Heart left ventricle (tissue), 13 donors: ENCODE results near the gene SPTLC2.

ENCODE experiments used
- POLR2A ChIP-seq, 2 donors: fragments of 450-650 bp; IDR thresholded peaks; one replicate each; pipeline ENCODE4 v1.6.1; 2017; ENCODE audit warnings: antibody characterized with exemption in 2 of 2, mild to moderate bottlenecking in 2 of 2, moderate library complexity in 2 of 2
- TF ChIP-seq, protein P1 (sequence below), 12 donors: fragments of 200-600 bp; sonication (generic) in 4 of 12; IDR thresholded peaks; one replicate each; pipeline versions ENCODE4 v1.5.0 to v1.8.0; 2018 to 2022; ENCODE audit warnings: antibody characterized with exemption in 12 of 12, mild to moderate bottlenecking in 5 of 12
- donor health status: ischemic (EF 13 %, LVEDD 7.1; RV severe dilation, severe dysfunction).
- donor health status: DM: no; HTN: yes; CAD: no.
- donor health status: DM: no; HTN: no; CAD: no.
- donor health status: ischemic (EF 25% LVEDD 6.9; RV normal size, moderate dysfunction).
- donor health status: ischemic (EF 25% LVEDD 5.7; RV mildly dilated, moderate dysfunction).
- donor health status: ischemic (EF 35%, LVEDD 5.7; RV mildly dilated, moderate dysfunction).
- donor health status: nonischemic (EF 11% LVEDD 7.7; RV severe dilation, severe dysfunction).
- donor health status: DM: yes; HTN: yes; CAD: no.
- donor health status: PGD.
- donor health status: ischemic (EF 29% LVEDD 5.4; RV normal size, mild dysfunction).
- donor health status: nonischemic (EF 23%, LVEDD 6.1; RV moderate dilation, normal function).

- TF ChIP-seq, protein P1, sequence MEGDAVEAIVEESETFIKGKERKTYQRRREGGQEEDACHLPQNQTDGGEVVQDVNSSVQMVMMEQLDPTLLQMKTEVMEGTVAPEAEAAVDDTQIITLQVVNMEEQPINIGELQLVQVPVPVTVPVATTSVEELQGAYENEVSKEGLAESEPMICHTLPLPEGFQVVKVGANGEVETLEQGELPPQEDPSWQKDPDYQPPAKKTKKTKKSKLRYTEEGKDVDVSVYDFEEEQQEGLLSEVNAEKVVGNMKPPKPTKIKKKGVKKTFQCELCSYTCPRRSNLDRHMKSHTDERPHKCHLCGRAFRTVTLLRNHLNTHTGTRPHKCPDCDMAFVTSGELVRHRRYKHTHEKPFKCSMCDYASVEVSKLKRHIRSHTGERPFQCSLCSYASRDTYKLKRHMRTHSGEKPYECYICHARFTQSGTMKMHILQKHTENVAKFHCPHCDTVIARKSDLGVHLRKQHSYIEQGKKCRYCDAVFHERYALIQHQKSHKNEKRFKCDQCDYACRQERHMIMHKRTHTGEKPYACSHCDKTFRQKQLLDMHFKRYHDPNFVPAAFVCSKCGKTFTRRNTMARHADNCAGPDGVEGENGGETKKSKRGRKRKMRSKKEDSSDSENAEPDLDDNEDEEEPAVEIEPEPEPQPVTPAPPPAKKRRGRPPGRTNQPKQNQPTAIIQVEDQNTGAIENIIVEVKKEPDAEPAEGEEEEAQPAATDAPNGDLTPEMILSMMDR (IDR thresholded peaks at IDR 0.05), result no peak
- no peak for TF ChIP-seq POLR2A (IDR thresholded peaks at IDR 0.05)
Measured at GRCh38 chr14:77495334-77495733, 121.1 kb downstream of the SPTLC2 start.
